Dedifferentiated amniotic fluid mesenchymal stem cell (primary cell): ENCODE data around the gene USP9X.
"Not testable (repeated sequence)": the region's sequence is repeated elsewhere in the genome, so short reads cannot be mapped to it uniquely, and the experiment has no call there.

Source experiments
- DNase-seq: peaks from one replicate; pipeline ENCODE4 v3.0.0-alpha.2; 2016; ENCODE audit errors: extremely low spot score

Gene USP9X

GRCh38 chrX:41084893-41085511 is at the start of gene USP9X:
Gene USP9X (plus strand): TSS chrX:41085445. CDS start chrX:41123629, 38,184 bp downstream.
- DNase-seq = peak; percentile 79

DNA sequence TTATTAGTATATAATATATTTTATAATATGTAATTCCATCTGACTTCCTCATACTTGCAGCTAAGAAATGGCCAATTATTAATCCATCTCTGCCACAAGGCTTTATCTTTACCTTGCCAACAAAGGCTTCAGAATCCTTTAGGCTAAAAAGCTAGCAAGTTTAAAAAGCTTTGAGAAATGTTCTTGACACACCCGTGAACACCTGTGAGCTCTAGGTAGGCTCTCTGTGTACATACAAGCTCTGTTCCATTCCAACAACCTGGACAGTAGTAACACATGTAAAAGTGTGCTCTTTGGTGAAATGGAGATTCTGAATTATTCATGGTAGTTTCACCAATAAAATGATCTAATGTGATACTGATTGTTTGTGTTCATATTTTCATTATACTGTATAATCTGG is 49.7 kb upstream of the USP9X start:
- DNase-seq = no peak

DNA sequence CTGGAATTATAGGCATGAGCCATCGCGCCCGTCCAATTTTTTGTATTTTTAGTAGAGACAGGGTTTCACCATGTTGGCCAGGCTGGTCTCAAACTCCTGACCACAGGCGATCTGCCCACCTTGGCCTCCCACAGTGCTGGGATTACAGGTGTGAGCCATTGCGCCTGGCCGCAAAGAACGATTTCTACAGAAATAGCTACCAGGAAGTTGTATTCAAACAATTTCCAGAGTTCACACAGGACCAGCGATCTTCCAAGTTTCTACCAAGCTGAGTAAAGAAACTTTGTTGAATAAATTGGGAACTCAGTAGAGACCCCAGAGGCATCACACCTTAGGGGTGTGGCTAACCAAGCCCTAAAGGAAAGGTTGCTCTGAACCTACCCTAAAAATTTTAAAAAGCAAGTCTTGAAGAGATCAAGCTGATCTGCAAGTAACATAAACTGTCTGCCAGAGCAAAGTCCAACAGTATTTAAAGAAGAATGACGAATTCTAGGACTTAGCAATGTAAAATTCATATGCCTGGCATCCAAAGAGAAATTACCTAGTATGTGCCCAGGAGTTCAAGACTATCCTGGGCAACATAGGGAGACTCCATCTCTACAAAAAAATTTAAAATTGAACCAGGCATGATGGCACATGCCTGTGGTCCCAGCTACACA is 48.4 kb upstream of the USP9X start:
- no peak for DNase-seq

DNA sequence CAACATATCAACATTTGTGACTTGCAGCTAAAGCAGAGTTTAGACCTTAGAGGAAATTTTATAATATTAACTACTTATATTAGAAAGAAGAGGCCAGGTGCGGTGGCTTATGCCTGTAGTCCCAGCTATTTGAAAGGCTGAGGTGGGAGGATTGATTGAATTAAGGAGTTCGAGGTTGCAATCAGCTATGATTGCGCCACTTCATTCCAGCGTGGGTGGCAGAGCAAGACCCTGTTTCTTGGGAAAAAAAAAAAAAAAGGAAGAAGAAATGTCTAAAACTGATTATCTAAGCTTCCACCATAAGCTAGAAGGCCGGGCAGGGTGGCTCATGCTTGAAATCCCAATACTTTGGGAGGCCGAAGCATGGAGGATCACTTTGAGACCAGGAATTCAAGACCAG is 42.0 kb upstream of the USP9X start:
- DNase-seq = no peak

- peak; percentile 49 for DNase-seq
Observed at GRCh38 chrX:41043674-41044345, 41.4 kb upstream of the USP9X start.

GRCh38 chrX:41045960-41046567 is 39.2 kb upstream of the USP9X start:
- no peak for DNase-seq

DNA sequence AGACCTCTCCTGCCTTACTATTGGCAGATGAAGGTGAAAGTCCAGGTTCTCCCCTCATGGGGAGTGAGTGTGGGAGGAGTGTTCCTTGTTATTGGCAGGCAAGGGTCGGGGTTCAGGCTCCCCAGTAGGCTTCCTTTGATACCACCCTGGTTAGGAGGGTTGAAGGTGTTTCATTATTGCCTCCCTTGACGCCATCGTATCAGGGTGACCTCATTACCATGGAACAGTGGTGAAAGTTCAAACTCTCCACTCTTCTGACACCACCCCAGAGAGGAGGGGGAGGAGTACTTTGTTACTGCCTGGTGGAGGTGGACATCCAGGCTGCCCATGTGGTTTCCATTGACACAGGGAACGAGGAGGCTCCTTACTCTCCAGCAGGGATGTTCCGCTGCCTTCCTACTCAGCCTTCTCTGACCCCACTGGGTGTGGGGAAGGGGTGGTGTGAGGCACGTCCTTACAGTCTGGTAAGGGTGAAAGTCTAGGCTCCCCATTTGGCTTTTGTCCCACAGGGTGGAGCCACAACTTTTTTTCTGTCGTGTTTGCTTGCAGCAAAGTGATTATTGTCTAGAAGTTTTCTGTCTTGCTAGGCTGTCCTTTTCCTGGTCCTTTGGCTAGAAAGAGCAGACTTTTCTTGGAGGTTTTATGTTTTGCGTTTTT is 37.2 kb upstream of the USP9X start:
- DNase-seq = no peak

DNA sequence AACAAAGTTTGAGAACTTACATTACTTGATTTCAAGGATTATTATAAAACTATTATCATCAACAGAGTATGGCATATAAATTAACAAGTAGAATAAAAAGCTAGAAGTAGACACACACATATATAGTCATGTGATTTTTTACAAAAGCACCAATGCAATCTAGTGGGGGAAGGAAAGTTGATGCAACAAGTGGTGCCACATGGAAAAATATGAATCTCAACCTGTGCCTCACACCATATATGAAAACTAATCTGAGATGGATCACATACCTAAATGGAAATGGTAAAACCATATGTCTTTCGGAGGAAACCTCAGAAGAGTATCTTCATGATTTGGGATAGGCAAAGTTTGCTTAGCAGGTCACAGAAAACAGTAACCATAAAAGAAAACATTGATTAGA is 34.9 kb upstream of the USP9X start:
- DNase-seq = no peak

GRCh38 chrX:41051288-41051687 is 34.0 kb upstream of the USP9X start:
- no peak for DNase-seq

DNA sequence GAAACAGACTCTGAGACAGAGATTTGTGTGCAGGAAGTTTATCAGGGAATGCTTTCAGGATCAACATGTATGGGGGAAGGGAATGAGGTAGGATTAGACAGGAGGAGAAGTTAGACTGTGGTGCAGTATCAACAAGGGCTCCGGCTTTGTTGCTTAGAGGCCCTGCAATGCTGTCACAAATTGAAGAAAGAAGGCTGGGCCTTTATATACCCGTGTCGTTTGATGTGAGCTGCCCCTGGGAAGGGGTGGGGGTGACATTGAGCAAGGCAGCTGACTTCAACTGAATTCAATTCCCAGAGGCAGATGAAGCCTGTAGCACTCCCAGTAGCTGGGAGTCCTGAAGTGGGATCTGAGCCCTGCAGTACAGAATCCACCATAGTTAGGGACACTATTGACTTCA is 29.5 kb upstream of the USP9X start:
- DNase-seq = no peak

DNA sequence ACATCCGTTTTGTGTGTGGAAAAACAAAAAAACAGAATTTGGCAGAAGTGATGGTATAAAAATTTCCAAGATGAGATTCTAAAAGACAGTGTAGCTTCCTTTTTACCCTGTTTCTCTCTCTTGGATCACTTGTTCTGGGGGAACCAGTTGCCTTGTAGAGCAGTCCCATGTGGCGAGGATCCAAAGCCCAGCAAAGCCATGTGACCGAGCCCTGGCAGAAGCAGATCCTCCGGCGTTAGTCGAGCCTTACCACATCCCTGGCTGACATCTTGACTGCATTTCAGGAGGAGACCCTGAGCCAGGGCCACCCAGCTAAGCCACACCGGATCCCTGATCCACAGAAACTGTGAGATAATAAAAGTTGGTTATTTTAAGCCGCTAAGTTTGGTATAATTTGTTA is 22.0 kb upstream of the USP9X start:
- not testable (repeated sequence) for DNase-seq

DNA sequence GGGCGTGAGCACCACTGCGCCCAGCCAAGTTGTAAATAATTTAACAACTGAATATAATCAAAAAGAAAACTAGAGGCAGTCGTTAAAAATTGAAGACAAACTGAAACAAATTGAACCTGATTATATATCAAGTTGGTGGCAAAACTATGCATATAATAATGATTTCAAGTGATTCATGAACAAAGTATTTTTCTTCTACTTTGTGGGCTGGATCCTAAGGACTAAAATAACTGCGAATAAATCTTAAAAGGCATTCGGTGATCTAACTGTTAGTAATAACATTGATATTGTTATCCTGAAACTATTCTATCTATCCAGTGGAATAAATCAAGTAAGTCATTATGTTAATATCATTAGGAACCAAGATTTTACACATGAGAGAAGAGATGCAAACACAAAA is 21.2 kb upstream of the USP9X start:
- DNase-seq = no peak

GRCh38 chrX:41066391-41066790 is 18.9 kb upstream of the USP9X start:
- DNase-seq = no peak

GRCh38 chrX:41066969-41067368 is 18.3 kb upstream of the USP9X start:
- no peak for DNase-seq

GRCh38 chrX:41067721-41068120 is 17.5 kb upstream of the USP9X start:
- no peak for DNase-seq

DNA sequence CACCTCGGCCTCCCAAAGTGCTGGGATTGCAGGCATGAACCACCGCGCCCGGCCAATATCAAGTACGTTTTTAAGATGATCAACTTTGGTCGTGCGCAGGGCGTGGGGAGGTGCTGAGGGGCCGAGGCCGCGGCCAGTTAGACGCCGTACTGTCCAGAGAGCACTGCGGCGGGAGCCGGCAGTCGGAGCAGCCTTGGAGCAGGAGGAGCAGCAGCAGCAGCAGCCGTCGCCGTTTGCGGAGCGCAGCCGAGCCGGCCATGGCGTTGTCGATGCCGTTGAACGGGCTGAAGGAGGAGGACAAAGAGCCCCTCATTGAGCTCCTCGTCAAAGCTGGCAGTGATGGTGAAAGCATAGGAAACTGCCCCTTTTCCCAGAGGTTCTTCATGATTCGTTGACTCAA is 8.5 kb upstream of the USP9X start:
- DNase-seq = no peak

DNA sequence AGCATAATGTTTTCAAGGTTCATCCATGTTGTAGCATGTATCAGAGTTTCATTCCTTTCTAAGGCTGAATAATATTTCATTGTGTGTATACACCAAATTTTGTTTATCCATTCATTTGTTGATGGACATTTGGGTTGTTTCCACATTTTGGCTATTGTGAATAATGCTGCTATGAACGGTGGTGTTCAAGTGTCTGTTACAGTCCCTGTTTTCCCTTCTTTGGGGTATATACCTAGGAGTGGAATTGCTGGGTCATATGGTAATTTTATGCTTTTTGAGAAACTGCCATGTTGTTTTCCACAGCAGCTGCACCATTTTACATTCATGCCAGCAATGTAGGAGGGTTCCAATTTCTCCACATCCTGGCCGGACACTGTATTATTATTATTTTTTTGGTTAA is 3.4 kb upstream of the USP9X start:
- no peak for DNase-seq

DNA sequence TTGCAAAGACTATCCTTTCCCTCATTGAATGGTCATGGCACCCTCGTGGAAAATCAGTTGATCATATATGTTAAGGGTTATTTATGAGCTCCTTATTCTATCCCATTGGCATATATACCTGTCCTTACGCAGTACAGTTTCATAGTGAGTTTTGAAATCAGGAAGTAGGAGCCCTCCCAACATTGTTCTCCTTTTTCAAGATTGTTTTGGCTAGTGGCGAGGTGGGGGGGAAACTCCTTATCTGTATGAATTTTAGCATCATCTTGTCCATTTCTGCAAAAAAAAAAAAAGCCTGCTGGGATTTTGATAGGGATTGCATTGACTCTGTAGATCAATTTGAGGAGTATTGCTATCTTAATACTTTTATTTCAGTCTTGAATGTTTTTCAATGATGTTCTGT is 2.5 kb upstream of the USP9X start:
- no peak for DNase-seq

GRCh38 chrX:41084044-41084892 is 977 bp upstream of the USP9X start:
- DNase-seq = peak; percentile 93

GRCh38 chrX:41085512-41085877 is 250 bp downstream of the USP9X start:
- peak; percentile 49 for DNase-seq

- DNase-seq = peak; percentile 46
Observed at GRCh38 chrX:41085878-41086626, 807 bp downstream of the USP9X start.
